ENCODE results near the gene ABCA6.
"Not testable (repeated sequence)": the region's sequence is repeated elsewhere in the genome, so short reads cannot be mapped to it uniquely, and the experiment has no call there.

- not testable (repeated sequence) for TF ChIP-seq CTCF, POLR2A (IDR thresholded peaks at IDR 0.05)
These were observed 26.9 kb upstream of the ABCA6 start for GRCh38 chr17:69168642-69169041.
